Smooth muscle cell of the brain vasculature (primary cell): Measurements from ENCODE around the gene SHISA6.

ENCODE experiments used
- DNase-seq: peaks from one replicate; pipeline ENCODE4 v3.0.0-alpha.2; 2012; ENCODE audit warnings: low read depth, low spot score

The SHISA6 gene

GRCh38 chr17:11349106-11349505 lies 108.1 kb downstream of the SHISA6 start:
- DNase-seq, result no peak

GRCh38 chr17:11351479-11351878 lies 110.5 kb downstream of the SHISA6 start:
- no peak for DNase-seq

GRCh38 chr17:11353601-11354000 lies 112.6 kb downstream of the SHISA6 start:
- DNase-seq, result no peak

GRCh38 chr17:11356371-11356770 lies 115.4 kb downstream of the SHISA6 start:
- no peak for DNase-seq

GRCh38 chr17:11363565-11364117 lies 122.6 kb downstream of the SHISA6 start:
- DNase-seq, result no peak

- DNase-seq, result no peak
Measured at GRCh38 chr17:11366272-11366850, 125.3 kb downstream of the SHISA6 start.

- DNase-seq, result no peak
Measured at GRCh38 chr17:11369575-11369974, 128.6 kb downstream of the SHISA6 start.

- no peak for DNase-seq
Measured at GRCh38 chr17:11372692-11373091, 131.7 kb downstream of the SHISA6 start.

- no peak for DNase-seq
Measured at GRCh38 chr17:11378506-11378905, 137.5 kb downstream of the SHISA6 start.

GRCh38 chr17:11380761-11381160 lies 139.7 kb downstream of the SHISA6 start:
- no peak for DNase-seq

GRCh38 chr17:11383157-11383556 lies 142.1 kb downstream of the SHISA6 start:
- DNase-seq, result no peak

- DNase-seq, result no peak
Measured at GRCh38 chr17:11384131-11384530, 143.1 kb downstream of the SHISA6 start.

- DNase-seq, result no peak
Measured at GRCh38 chr17:11387610-11388009, 146.6 kb downstream of the SHISA6 start.

GRCh38 chr17:11388054-11388453 lies 147.0 kb downstream of the SHISA6 start:
- DNase-seq, result no peak

GRCh38 chr17:11389583-11389982 lies 148.6 kb downstream of the SHISA6 start:
- no peak for DNase-seq

- DNase-seq, result no peak
Measured at GRCh38 chr17:11391134-11391533, 150.1 kb downstream of the SHISA6 start.

GRCh38 chr17:11404431-11405276 lies 163.6 kb downstream of the SHISA6 start:
- DNase-seq, result no peak

GRCh38 chr17:11406716-11407115 lies 165.7 kb downstream of the SHISA6 start:
- DNase-seq, result no peak

GRCh38 chr17:11412654-11413053 lies 171.6 kb downstream of the SHISA6 start:
- no peak for DNase-seq

- no peak for DNase-seq
Measured at GRCh38 chr17:11418342-11418741, 177.3 kb downstream of the SHISA6 start.

- DNase-seq, result no peak
Measured at GRCh38 chr17:11430751-11431150, 189.7 kb downstream of the SHISA6 start.

GRCh38 chr17:11438673-11439072 lies 197.7 kb downstream of the SHISA6 start:
- DNase-seq, result no peak

- DNase-seq, result no peak
Measured at GRCh38 chr17:11441004-11441403, 200.0 kb downstream of the SHISA6 start.
